ENCODE data around the gene PAX9. TPM values are rescaled to one million over a fixed set of nuclear protein-coding genes. Genes with fewer than 3 reads are reported as not detected.

Gene PAX9
- total RNA-seq, 1 donor from 2014 or later, result not detected

GRCh38 chr14:36659010-36659821 is 2.4 kb upstream of the PAX9 start:
- ChIA-PET CTCF (no interaction called here), POLR2A (no interaction called here)
- no peak for DNase-seq
- ATAC-seq (ENCODE audit: low read depth), result no peak
- Mint-ChIP-seq H3K9me3 (no peaks in the 10 kb centered on the region), H3K27me3 (peaks cover 82% of the 10 kb centered on the region), H3K4me1 (peaks cover 40% of the 10 kb centered on the region), H3K4me3 (no peak overlapping the region), H3K36me3 (ENCODE audit: low read depth) (no peaks in the 10 kb centered on the region), H3K27ac (no peak overlapping the region)
- intact Hi-C loops (cut with micrococcal nuclease), result loop anchor here (5.0 kb wide), 4 partner anchors 72 to 938 kb away; partner anchors contain the start of genes FOXA1, NKX2-1 and TTC6
- no peak for TF ChIP-seq CTCF (IDR thresholded peaks at IDR 0.05)

- H3K4me3 Mint-ChIP-seq, result no peak overlapping the region
- intact Hi-C loops (cut with micrococcal nuclease), result loop anchor here (5.0 kb wide), 4 partner anchors 73 to 937 kb away; partner anchors contain the start of genes FOXA1, NKX2-1 and TTC6
- POLR2A ChIA-PET, result no interaction called here
These were observed 1.6 kb upstream of the PAX9 start for GRCh38 chr14:36659822-36660735.

GRCh38 chr14:36660736-36661505 is 739 bp upstream of the PAX9 start:
- Mint-ChIP-seq H3K36me3 (ENCODE audit: low read depth) (no peaks in the 10 kb centered on the region), H3K4me3 (peak overlapping the region; percentile 1), H3K4me1 (peaks cover 35% of the 10 kb centered on the region), H3K27me3 (peaks cover 83% of the 10 kb centered on the region), H3K9me3 (no peaks in the 10 kb centered on the region), H3K27ac (no peak overlapping the region)
- DNase-seq (no peak), ATAC-seq (ENCODE audit: low read depth) (no peak)
- CTCF ChIA-PET, result no interaction called here
- no peak for TF ChIP-seq CTCF (IDR thresholded peaks at IDR 0.05)
- intact Hi-C loops (cut with micrococcal nuclease), result no loop called here
- POLR2A ChIA-PET, result no interaction called here

More at GRCh38 chr14:36659822-36660735, 1.6 kb upstream of the PAX9 start:
- no peak for DNase-seq
- Mint-ChIP-seq H3K4me1 (peaks cover 40% of the 10 kb centered on the region), H3K27me3 (peaks cover 83% of the 10 kb centered on the region), H3K27ac (no peak overlapping the region), H3K9me3 (no peaks in the 10 kb centered on the region), H3K36me3 (ENCODE audit: low read depth) (no peaks in the 10 kb centered on the region)
- CTCF ChIA-PET, result no interaction called here
- no peak for TF ChIP-seq CTCF (IDR thresholded peaks at IDR 0.05)
- ATAC-seq (ENCODE audit: low read depth), result no peak

GRCh38 chr14:36662258-36662542 is 540 bp downstream of the PAX9 start:
- POLR2A ChIA-PET, result no interaction called here
- no peaks in the 10 kb centered on the region for H3K36me3 Mint-ChIP-seq (ENCODE audit: low read depth)
- ATAC-seq (ENCODE audit: low read depth), result no peak
- CTCF ChIA-PET, result no interaction called here
- H3K9me3 Mint-ChIP-seq, result no peaks in the 10 kb centered on the region
- no peak for DNase-seq
- peaks cover 77% of the 10 kb centered on the region for H3K27me3 Mint-ChIP-seq
- H3K4me3 Mint-ChIP-seq, result no peak overlapping the region
- no peak for TF ChIP-seq CTCF (IDR thresholded peaks at IDR 0.05)
- H3K4me1 Mint-ChIP-seq, result peaks cover 26% of the 10 kb centered on the region
- intact Hi-C loops (cut with micrococcal nuclease), result no loop called here
- H3K27ac Mint-ChIP-seq, result no peak overlapping the region

All from activated B cell treated with CpG ODN at 0.5 μM for 24 hours (primary cell).